GM18526 (cell line): ENCODE measurements around the gene NMNAT1.

ENCODE experiments used
- POLR2A ChIP-seq: IDR thresholded peaks from 3 replicates; pipeline ENCODE4 v1.6.1; 2011; ENCODE audit not compliant: insufficient read length; ENCODE audit errors: extremely low read depth

The NMNAT1 gene

DNA sequence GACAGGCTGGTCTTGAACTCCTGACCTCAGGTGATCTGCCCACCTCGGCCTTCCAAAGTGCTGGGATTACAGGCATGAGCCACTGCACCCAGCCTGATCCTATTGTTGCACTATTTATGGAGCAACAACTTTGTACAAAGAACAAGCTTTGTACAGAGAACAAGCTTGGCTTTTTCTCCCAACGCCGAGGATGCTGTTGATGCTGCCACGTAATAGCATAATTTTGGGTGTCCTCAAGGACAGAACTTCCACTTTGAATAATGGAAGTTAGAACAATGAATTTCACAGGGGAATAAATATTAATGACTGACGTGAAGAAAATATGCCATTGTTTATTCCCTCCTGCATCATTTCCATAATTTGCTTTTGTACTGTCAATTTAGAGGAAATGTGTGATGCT is 41.0 kb downstream of the NMNAT1 start:
- no peak for TF ChIP-seq POLR2A

DNA sequence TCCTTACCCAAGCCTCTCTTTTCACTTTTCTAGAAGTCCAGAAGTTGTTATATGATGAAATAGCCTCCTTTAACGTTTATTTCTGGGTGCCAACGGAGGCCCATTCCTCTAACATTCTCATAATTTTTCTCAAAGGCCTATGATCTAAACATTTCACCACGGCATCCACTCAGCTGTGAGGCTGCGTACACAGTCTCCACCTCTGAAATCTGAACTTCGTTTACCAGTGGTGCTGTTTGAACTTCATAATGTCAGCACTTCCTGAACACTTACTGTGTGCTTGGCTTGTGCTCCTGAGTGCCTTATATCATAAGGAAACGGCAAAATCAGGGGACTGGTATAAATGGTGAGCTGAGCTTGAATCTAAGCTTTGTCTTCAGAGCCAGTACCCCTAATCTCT is 41.7 kb downstream of the NMNAT1 start:
- no peak for TF ChIP-seq POLR2A

DNA sequence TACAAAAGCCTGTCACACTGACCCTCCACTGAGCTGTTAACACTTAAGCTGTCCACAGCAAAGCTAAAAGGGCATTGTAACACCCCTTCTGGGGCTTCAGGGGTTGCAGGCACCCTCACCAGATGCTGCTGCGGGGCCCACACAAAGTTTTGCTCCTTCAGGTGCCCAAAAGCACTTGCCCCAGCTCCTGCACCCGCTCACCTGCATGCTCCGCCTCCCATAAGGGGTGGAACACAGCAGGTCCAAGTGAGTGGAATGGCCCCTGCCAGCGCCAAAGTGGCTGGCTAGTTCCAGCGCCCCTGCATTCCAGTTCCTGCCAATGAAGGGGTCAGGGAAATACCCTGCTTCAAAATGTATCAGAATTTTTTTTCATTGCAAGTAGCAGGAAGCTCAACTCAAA is 46.5 kb downstream of the NMNAT1 start:
- TF ChIP-seq POLR2A = no peak

DNA sequence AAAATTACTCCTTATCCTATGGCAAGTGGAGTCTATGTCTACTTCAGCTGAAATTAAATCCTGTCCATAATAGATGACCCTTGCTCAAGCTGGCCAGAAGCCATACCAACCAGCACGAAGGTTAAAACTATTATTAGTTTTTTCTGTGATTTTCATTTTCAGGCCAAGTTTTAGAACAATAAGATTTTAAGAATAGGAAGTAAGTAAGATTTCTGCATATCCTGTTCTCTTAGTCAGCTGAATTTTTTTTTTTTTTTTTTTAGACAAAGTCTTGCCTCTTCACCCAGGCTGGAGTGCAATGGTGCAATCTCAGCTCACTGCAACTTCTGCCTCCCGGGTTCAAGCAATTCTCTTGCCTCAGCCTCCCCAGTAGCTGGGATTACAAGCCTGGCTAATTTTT is 47.7 kb downstream of the NMNAT1 start:
- TF ChIP-seq POLR2A = no peak

DNA sequence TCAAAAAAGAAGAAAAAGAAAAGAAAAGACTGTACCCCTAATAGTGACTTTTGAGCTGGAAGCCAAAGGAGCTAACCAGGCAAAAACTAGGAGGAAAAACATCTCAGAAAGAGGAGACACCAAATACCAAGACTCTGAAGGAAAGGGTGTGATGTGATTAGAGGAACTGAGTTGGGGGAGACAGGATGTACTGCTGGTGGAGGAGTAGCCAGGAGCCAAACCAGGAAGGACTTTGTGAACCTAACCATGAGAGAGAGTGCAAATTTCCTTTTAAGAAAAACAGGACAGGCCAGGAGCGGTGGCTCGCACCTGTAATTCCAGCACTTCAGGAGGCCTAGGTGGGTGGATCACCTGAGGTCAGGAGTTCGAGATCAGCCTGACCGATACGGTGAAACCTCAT is 49.6 kb downstream of the NMNAT1 start:
- TF ChIP-seq POLR2A = no peak

DNA sequence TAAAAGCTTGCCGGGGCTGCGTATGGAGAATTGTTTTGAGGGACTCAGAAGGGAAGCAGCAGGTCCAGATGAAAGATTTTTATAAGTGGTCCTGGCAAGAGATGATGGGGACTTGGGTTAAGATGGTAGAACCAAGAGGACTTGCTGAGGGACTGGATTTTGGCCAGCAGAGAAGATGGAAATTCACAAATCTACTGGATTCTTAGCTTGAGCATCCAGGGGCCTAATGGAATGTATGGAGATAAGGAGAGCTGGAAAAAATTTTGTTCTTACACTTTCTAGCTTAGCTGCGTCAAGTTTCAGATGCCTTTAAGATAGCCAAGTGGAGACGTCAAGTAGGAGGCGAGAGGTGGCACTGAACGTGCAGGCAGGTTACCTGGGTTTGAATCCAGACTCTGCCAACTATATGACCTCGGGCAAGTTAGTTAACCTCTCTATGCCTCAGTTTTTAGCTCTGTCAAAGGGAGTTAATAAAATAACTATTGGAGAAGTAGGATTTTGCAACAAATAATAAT is 50.3 kb downstream of the NMNAT1 start:
- TF ChIP-seq POLR2A = no peak

DNA sequence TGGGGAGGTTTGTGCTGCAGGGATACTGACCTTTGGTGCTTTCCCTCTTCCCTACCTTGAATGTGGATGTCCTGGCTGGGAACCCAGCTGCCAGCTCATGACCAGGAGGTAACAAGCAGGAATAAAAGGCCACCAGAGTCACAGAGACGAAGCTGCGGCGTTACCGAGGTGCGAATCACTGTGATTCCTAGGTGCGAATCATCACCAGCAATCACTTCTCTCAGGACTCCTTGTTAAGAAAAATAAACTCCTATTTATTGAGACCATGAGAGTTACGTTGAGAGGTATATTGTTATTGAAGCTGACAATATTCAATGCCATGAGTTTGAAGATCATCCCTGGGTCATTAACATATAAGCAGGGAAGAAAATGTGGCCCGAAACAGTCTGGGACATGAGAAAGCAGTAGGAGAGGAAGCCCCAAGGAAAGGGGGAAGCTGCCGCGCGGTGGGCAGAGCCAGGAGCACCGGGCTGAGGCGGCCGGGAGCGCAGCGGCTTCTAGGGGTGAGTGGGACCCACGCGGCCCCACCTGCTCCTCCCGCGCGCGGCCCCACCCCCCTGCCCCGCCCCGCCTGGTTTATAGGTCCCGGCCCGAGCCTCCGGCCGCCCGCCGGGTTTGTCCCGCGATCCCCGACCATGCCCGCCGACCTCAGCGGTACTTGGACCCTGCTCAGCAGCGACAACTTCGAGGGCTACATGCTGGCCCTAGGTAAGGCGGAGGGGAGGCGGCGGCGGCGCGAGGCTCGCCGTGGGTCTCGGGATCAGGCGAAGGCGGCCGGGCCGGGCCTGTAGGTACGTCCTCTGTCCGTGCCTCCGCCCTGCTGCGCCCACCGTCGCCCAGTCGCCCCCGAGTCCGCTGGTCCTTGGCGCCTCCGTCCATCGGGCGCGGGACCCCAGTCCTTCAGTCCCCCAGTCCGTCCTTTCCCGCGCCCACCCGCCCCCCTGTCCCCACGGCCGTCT is 53.6 kb downstream of the NMNAT1 start, which contains the start of gene RBP7:
RBP7 (plus strand) TSS at position 605 of the 959 bp plus-strand sequence; CDS start at position 636, 31 bp downstream.
- TF ChIP-seq POLR2A = no peak

DNA sequence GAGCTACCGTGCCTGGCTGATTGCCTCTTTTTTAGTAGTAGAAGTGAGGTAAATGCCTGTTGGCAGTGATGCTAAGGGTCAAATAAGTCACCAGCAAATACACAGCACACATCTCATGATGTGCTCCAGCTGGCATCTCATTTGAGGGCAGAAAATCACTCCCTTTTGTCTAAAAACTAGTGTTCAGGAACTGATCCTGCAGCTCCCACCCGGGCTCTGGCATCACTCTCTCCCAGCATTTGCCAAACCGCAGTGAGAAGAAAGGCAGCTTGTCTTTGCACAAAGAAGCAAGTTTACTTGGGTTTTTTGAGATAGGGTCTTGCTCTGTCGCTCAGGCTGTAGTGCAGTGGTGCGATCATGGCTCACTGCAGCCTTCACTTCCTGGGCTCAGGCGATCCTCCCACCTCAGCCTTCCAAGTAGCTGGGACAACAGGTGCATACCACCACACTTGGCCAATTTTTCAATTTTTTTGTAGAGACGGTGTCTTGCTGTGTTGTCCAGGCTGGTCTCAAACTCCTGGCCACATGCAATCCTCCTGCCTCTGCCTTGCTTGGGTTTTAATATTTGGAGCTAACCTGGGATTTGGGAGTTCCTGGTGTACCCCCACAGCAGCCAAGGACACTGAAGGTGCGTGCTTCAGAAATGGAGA is 57.9 kb downstream of the NMNAT1 start:
- no peak for TF ChIP-seq POLR2A

DNA sequence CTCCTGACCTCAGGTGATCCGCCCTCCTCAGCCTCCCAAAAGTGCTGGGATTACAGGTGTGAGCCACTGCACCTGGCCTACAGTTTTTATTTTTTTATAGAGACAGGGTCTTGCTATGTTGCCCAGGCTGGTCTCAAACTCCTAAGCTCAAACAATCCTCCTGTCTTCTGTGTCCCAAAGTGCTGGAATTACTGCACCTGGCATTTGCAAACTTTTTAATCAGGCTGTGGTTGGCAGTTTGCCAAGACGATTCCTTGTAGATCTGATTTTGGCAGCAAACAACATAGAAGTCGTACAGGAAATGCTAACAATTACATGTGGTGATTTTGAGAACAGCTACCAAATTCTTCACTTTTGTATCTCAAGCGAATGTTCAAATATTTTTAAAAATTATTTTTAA is 63.9 kb downstream of the NMNAT1 start:
- TF ChIP-seq POLR2A = no peak

DNA sequence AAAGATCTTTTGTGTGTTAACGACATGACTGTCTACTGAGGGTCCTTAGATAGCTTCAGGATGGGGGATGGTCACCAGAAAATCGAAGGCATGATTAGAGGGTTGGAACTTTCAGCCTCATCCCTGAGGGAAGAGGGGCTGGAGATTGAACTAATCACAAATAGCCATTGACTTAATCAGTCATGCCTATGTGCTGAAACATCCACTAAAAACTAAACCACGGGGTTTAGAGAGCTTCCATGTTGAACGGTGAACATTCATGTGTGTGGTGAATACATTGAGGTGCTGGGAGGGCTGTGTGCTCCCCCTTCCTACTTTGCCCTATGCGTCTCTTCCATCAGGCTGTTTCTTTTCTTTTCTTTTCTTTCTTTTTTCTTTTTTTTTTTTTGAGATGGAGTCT is 70.7 kb downstream of the NMNAT1 start:
- TF ChIP-seq POLR2A = no peak

DNA sequence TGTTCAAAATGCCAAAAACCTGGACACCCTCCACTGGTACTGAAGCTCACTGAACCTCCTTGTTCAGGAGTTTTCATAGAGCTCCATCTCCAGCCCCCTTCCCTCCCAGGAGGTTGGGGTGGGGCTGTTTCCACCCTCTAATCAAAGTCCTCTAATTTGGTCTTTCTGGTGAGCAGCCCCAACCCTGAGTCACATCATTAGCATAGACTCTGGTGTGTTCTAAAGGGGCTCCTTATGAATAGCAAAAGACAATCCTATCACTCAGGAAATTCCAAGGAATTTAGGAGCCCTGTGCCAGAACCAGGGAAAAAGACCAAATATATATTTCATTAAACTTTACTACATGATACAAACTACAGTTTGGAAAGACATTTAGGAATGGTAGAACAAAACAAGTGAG is 76.3 kb downstream of the NMNAT1 start:
- TF ChIP-seq POLR2A = no peak

DNA sequence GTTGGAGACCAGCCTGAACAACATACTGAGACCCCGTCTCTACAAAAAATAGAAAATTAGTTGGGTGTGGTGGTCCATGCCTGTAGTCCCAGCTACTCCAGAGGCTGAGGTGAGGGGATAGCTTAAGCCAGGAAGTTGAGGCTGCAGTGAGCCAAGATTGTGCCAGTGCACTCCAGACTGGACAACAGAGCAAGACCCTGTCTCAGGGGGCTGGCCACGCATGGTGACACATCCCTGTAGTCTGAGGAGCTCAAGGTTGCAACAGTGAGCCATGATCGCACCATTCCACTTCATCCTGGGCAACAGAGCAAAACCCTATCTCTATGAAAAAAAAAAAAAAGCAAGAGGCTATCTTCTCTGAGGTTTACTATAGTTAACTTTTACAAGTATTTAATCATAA is 76.8 kb downstream of the NMNAT1 start:
- no peak for TF ChIP-seq POLR2A

DNA sequence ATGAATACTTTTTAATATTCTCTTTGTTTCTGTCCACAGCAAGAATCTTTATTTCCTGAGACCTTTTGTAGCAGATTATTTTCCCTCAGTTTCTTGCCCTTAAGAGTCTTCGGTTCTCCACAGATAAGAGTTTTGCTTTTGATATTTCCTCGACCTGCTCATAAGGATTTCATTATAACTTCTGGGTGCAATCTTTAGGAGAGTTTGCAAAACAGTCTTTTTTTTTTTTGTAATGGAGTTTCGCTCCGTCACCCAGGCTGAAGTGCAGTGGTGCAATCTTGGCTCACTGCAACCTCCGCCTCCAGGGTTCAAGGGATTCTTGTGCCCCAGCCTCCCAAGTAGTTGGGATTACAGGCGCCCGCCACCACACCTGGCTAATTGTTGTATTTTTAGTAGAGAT is 79.4 kb downstream of the NMNAT1 start:
- TF ChIP-seq POLR2A = no peak

DNA sequence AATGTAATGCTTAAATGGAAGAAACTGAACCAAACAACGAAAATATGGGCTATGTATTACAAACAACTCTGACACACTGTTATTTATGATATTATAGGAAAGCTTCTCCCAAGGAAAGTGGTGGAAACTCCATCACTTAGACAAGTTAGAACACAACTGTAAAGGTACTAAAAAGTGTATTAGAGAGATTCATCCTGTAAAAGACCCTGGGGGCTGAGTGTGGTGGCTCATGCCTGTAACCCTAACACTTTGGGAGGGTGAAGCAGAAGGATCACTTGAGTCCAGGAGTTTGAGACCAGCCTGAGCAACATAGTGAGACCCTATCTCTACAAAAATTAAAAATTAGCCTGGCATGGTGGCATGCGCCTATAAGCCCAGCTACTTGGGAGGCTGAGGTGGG is 82.1 kb downstream of the NMNAT1 start:
- no peak for TF ChIP-seq POLR2A

DNA sequence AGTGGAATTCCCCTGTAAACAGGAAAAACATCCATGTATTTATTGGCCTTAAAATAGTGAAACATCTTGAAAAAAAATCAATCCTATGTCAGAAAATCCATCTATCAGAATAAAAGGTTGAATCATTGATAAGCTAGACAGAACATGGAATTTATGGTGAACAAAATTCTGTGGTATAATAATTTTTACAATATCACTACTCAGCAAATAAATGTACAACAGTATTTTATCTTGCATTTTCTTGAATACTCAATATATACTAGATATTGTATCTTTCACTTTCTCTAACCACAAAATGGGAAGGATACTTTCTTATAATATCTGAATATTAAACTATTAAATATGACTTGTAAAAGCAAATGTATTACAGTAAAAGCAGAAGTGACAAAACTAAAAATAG is 83.8 kb downstream of the NMNAT1 start:
- TF ChIP-seq POLR2A = no peak

DNA sequence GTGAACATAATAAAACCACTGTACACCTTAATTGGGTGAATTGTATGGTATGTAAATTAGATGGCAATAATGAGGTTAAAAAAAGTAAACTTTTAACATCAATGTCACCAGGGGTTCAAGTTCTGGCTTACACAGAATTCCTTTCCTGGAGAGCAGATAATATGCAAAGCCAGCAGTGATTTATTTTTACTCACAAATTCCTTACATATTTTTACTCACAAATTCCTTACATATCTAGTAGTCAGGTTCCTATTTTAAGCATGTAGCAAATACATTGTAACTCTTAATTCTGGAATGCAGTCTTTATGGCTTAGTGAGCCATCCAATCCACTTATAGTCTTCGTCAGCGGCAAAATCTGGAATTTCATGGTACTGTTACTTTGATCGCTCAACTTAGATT is 88.2 kb downstream of the NMNAT1 start:
- no peak for TF ChIP-seq POLR2A

DNA sequence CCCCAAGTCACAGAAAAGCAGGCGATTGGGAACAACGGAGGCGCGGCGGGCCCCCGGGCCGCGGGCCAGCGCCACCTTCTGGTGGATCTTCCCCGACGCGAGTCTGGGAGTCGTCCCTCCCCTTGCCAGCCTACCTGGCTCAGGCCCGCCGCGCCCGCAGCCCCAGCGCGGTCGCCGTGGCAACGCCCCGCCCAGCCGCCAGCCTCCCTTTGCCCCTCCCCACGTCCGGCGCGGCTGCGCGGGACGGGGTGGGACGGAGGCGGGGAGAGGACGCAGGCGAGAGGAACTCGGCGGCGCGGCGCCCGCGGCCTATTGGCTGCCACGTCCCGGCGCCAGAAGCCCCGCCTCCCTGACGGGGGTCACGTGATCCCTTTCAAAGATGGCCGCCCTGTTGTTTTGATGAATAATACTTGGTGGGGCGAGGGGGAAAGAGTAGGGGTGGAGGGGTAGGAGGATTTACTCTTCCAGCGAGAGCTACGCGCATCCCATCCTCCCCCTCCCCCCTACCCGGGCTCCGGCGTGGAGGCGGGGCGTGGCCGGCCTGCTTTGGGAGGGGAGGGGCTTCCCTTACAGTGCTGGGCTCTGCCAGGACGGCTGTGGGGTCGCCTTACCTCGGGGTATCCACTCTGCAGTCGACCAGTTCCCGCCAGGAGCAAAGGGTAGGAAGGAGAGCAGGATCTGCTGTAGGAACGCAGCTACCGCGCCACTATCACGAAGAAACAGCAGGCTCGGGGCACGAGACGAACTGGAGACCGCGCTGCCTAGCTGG is 89.5 kb downstream of the NMNAT1 start, which contains the start of gene UBE4B:
UBE4B (plus strand) TSS at position 369 of the 769 bp plus-strand sequence. CDS start 713 bp downstream, outside the sequence.
- peak; percentile 42 for TF ChIP-seq POLR2A
